ENCODE results near the gene RPL29. TPM values are rescaled to one million over a fixed set of nuclear protein-coding genes. Genes with fewer than 3 reads are reported as not detected.
"Not testable (repeated sequence)": the region's sequence is repeated elsewhere in the genome, so short reads cannot be mapped to it uniquely, and the experiment has no call there.

RPL29 gene
- total RNA-seq: 765 TPM
- long read RNA-seq, transcript RPL29-201 (4 exons, 723 nt): major isoform, 124 of 156 reads
- long read RNA-seq, partial matches to known transcripts: 31 of 156 reads
- long read RNA-seq, other reads (novel, unspliced or antisense): 1 of 156 reads

DNA sequence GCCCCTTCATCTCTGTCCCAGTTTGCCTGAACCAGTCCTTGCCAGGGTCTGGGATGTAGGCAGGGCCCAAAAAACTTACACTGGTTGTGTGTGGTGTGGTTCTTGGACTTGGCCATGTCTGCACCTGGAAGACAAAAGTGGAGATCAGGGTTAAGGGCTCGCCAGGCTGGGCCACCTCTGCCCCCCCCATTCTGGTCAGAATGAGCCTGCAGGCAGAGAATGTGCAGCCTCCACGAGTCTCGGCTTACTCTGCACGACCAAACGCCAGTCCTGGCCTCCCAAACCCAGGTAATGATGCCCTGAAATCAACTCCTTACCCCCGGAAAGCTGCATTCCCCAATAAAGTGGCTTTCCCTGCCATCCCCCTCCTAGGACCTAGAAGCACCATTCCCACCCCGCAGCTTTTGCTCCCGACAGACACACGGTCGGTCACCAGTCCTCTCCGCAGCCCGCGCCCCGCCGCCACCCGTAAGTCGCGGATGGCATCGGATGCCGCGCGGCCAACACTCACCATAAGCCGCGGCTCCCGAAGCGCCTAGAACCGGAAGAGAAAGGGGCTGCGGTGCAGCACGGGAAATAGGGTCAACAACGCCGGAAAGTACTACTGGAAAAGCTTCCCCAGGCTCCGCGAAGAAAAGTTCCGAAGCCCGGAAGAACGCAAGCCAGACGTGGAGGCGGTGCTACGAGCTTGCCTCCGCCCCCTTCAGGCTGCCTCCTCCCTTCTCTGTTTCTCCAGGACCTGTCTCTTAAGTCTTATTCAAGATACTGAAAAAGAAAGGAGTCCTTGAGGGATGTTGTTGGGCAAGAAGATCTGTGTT is at the start of gene RPL29:
TSS of gene RPL29 (minus strand) at position 550 of the 818 bp plus-strand sequence. CDS start at position 116, 434 bp downstream.
- intact Hi-C loops (cut with DNase I): no loop called here
- Histone ChIP-seq H3K27ac (peak within 1 kb of the TSS; percentile 89), H3K36me3 (peaks cover 40% of the 10 kb centered on the region), H3K9me3 (no peaks in the 10 kb centered on the region), H3K27me3 (ENCODE audit: low read depth) (no peaks in the 10 kb centered on the region), H3K4me1 (peaks cover 19% of the 10 kb centered on the region), H3K4me3 (peak within 1 kb of the TSS; percentile 80)
- TF ChIP-seq, protein P1, sequence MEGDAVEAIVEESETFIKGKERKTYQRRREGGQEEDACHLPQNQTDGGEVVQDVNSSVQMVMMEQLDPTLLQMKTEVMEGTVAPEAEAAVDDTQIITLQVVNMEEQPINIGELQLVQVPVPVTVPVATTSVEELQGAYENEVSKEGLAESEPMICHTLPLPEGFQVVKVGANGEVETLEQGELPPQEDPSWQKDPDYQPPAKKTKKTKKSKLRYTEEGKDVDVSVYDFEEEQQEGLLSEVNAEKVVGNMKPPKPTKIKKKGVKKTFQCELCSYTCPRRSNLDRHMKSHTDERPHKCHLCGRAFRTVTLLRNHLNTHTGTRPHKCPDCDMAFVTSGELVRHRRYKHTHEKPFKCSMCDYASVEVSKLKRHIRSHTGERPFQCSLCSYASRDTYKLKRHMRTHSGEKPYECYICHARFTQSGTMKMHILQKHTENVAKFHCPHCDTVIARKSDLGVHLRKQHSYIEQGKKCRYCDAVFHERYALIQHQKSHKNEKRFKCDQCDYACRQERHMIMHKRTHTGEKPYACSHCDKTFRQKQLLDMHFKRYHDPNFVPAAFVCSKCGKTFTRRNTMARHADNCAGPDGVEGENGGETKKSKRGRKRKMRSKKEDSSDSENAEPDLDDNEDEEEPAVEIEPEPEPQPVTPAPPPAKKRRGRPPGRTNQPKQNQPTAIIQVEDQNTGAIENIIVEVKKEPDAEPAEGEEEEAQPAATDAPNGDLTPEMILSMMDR (IDR thresholded peaks at IDR 0.05): no peak
- peak; percentile 97 for ATAC-seq
- DNase-seq: peak; percentile 93

DNA sequence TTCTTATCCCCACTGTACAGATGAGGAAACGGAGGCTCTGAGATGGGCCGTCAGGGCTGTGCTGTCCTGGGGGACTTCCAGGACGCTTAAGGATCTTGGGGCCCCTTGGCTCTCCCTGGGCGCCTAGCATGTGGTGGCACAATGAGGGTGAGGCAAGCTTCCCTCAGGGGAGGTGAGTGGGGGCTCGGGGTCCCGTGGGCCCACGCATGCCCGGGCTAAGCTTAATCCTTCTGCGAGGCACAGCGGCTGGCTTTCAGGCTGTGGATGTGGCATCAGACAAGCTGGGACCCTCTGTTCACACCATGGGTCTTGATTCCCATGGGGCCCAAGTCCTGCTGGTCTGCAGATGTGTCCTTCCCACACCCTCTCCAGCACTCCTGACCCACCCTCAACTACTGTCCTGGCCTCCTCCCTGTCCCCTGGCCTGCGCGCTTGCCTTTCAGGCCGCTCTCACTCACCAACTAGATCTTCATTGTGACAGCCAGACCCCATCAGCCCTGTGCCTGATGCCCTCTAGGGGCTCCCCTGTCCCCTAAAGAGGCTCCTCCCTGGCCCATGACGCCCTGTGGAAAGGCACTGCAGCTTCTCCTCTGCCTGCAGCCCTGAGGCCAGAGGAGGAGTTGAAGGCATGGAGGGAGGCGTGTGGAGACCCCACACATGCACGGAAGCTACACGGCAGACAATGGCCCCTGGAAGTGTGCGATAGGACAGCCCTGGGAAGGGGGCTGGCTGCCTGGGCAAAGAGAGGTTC is 49.3 kb upstream of the RPL29 start:
- H3K4me3 ChIP-seq: no peak overlapping the region
- peaks cover 63% of the 10 kb centered on the region for H3K4me1 ChIP-seq
- TF ChIP-seq, protein P1 (IDR thresholded peaks at IDR 0.05): no peak
- peaks cover 22% of the 10 kb centered on the region for H3K36me3 ChIP-seq
- no peaks in the 10 kb centered on the region for H3K27me3 ChIP-seq (ENCODE audit: low read depth)
- intact Hi-C loops (cut with DNase I): no loop called here
- no peaks in the 10 kb centered on the region for H3K9me3 ChIP-seq
- ATAC-seq (no peak), DNase-seq (no peak)
- H3K27ac ChIP-seq: no peak overlapping the region

DNA sequence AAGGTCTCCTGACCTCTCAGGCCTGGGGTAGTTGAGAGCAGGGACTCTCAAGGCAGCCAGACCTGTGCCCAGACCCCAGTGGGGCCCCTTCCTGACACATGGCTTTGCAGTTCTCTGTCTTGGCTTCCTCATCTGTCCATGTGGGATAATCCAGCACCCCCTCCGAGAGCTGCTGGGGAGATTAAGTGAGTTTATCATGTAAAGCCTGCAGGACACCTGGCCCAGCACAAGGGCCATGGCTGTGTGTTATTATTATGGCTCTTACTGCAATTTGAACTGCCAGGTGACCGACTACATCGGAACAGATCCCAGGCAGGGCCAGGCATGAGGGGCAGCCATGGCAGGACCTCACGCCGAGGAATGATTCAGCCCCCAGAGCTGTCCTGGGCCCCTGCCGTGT is 48.1 kb upstream of the RPL29 start:
- Histone ChIP-seq H3K4me1 (peaks cover 65% of the 10 kb centered on the region), H3K36me3 (peaks cover 9% of the 10 kb centered on the region), H3K27ac (no peak overlapping the region)

DNA sequence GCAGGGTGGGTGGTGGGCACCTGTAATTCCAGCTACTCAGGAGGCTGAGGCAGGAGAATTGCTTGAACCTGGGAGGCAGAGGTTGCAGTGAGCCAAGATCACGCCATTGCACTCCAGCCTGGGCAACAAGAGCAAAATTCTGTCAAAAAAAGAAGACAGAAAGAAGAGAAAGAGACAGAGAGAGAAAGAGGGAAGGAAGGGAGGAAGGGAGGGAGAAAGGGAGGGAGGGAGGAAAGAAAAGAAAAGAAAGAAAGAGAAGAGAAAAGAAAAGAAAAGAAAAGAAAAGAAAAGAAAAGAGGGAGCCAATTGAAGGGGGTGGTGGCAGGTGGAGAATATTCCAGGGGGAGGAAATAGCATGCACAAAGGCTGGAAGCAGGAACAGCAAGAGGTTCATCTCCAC is 47.3 kb upstream of the RPL29 start:
- intact Hi-C loops (cut with DNase I); ATAC-seq; H3K27me3 ChIP-seq (ENCODE audit: low read depth); DNase-seq; H3K36me3 ChIP-seq; H3K27ac ChIP-seq; H3K9me3 ChIP-seq; H3K4me3 ChIP-seq: not testable (repeated sequence)
- peaks cover 57% of the 10 kb centered on the region for H3K4me1 ChIP-seq

More for the DNA sequence above, 48.1 kb upstream of the RPL29 start:
- Histone ChIP-seq H3K9me3 (no peaks in the 10 kb centered on the region), H3K27me3 (ENCODE audit: low read depth) (no peaks in the 10 kb centered on the region), H3K4me3 (no peak overlapping the region)
- intact Hi-C loops (cut with DNase I): no loop called here
- no peak for DNase-seq
- TF ChIP-seq, protein P1 (IDR thresholded peaks at IDR 0.05): no peak
- ATAC-seq: no peak

DNA sequence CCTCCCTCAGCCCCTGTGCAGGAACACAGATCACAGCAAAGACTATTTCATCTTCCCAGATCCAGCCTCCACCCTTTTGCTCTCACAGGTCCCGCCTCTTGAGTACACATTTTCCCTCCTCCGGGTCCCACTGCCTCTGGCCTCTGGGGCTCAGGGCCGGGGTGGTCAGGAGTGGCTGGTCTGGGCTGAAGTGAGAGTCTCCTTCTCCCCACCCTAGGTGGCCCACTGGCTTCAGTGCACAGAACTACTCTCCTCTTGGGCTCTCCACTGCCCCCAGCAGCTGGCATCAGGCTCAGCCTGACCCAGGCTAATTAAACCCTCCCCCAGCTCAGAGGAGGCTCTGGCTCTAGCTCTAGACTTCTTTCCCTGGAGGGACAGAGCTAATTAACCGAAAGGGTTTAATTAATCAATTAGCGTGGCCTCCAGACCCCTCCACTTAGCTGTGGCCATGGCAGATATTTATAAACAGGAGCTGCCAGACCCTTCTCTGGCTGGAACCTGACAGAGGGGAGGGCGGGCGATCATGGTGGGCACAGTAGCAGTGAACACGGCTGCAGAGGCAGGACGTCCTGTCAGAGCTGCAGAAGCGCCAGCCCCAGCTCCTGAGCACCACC is 45.5 kb upstream of the RPL29 start:
- no peaks in the 10 kb centered on the region for H3K9me3 ChIP-seq
- peaks cover 39% of the 10 kb centered on the region for H3K4me1 ChIP-seq
- no peak for ATAC-seq
- TF ChIP-seq, protein P1 (IDR thresholded peaks at IDR 0.05): no peak
- intact Hi-C loops (cut with DNase I): no loop called here
- no peak overlapping the region for H3K4me3 ChIP-seq
- H3K27me3 ChIP-seq (ENCODE audit: low read depth): no peaks in the 10 kb centered on the region
- peak overlapping the region; percentile 80 for H3K27ac ChIP-seq
- no peak for DNase-seq
- H3K36me3 ChIP-seq: no peaks in the 10 kb centered on the region

Measured in lower lobe of right lung (tissue), 2 donors.